Non-pigmented ciliary epithelial cell (primary cell): ENCODE data around the gene AK8.
A peak's percentile ranks its signal among the peaks of the same experiment; 100 is the strongest.

Experiments
- DNase-seq: peaks from one replicate; pipeline ENCODE4 v3.0.0-alpha.2; 2010; ENCODE audit warnings: low read depth

Gene AK8

GRCh38 chr9:132825430-132825829, 52.7 kb downstream of the AK8 start:
- DNase-seq, result no peak

- DNase-seq, result no peak
Observed at GRCh38 chr9:132824951-132825350, 53.1 kb downstream of the AK8 start.

- no peak for DNase-seq
Observed at GRCh38 chr9:132824151-132824550, 53.9 kb downstream of the AK8 start.

- DNase-seq, result no peak
Observed at GRCh38 chr9:132823370-132824145, 54.5 kb downstream of the AK8 start.

GRCh38 chr9:132820169-132820944, 57.7 kb downstream of the AK8 start:
- DNase-seq, result no peak

GRCh38 chr9:132818588-132818987, 59.5 kb downstream of the AK8 start:
- no peak for DNase-seq

- no peak for DNase-seq
Observed at GRCh38 chr9:132814937-132815336, 63.1 kb downstream of the AK8 start.

DNA sequence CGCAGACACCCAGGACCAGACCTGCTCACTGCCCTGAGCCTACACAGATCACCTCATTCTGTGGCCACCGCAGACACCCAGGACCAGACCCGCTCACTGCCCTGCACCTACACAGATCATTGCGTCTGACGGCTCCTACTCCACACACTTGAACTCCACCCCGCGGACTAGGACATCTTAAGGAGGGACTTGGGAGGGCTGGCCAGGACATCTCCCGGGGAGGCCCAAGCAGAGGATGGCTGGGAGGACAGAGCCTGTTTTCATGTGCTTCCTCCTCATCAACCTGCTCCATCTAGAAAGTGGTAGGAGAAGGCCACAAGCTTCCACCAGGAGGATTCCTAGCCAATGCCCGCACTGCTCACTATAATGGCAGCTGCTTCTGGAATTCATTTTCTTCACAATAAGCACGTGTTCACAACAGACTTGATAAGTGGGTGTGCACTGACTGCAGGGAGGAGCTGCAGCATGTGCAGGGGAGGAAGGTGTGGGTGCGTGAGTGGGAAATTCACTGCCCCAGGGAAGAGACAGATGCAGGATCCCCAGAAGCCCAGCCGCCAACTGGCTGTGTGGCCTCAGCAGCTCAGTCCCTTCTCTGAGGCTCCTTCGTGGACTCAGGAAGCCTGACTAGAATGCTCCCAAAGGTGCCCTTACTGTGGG, 64.8 kb downstream of the AK8 start:
- no peak for DNase-seq

DNA sequence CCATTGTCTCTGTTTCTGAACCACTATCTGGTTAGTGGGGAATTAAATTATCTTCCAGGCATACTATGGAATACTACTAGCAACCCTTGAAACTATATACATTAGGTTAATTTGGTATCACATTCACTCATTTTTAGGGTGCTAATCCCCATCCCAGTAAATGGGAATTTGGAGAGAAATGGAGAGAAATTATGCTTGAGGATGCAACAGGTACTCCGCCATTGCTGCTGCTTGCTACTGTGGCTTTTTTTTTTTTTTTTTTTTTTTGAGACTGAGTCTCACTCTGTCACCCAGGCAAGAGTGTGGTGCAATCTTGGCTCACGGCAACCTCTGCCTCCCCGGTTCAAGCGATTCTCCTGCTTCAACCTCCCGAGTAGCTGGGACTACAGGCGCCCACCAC, 66.1 kb downstream of the AK8 start:
- DNase-seq, result no peak

GRCh38 chr9:132810314-132810713, 67.8 kb downstream of the AK8 start:
- no peak for DNase-seq

DNA sequence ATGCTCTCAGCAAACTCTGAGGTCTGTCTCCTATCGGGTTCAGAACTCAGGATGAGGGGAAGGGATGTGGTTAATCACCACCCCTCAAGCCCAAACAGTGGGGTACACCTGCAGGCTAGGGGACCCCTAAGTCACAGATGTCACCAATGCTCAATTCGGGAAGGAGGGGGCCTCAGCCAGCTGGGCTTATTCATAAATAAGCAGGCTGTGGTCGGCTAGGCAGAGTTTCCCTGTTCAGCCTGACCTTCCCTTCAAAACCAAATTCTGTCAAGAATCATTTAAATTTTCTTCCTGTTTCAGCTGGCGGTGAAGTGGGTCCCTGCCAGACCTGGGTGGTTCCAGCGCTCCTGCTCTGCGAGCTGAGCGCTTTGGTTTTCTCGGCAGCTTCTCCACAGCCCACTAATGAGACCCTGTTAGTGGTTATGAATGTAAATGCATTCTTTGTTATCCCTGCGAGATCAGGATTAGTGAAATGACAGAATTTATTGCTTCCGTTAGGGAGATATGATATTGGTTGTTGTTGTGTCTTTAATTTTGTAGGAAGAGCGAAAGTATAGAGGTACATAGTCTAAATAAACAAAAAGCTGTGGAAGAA, 68.3 kb downstream of the AK8 start:
- no peak for DNase-seq

- DNase-seq, result no peak
Observed at GRCh38 chr9:132808645-132809044, 69.4 kb downstream of the AK8 start.

DNA sequence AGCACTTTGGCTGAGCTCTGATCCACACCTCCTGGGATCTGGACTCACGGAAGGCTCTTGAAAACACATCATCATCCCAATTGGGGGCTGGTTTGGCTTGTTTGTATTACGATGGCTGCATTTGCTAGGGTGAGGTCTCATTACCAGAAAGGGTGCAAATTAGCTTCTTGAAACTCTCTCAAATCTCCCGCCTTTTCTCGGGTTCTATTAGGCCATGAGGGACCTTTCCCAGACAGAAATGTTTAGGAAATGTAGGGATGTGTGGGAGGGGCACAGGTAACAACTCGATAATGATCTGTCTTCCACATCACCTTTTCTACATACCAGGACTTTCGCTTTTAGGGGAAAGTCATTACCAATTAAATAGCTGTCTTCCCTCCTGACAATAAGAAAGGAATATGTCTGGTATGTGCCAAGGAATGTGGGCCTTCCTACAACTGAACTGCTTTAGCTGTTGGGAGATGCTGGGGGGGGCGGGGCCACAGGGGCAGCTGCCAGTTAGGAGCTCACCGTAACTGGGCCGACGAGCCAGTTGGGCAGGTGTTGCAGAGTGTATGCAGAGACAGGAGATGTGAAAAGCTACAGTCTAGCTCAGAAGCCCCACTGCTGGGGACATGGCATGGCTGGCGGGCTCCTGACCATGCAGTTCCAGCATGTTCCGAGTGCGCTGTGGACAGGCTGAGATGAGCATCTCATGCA, 71.2 kb downstream of the AK8 start:
- DNase-seq, result no peak

DNA sequence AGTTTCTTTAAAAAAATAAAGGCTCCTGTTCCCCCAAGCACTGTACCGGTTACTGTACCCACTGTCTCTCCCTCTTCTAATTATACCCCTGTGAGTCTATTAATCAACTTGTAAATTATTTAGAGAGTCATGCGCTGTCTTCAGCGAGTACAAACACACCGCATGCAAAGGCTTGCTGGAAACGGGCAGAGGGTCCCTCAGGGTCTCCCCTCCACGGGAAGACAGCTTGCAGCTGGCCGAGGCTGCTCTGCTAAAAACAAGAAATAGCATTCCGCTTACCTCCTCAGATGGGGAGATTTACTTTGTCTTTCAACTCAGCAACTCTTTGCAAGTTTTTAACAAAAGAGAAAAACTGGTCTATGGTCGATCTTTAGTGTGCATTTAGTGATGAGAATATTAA, 71.8 kb downstream of the AK8 start:
- no peak for DNase-seq

DNA sequence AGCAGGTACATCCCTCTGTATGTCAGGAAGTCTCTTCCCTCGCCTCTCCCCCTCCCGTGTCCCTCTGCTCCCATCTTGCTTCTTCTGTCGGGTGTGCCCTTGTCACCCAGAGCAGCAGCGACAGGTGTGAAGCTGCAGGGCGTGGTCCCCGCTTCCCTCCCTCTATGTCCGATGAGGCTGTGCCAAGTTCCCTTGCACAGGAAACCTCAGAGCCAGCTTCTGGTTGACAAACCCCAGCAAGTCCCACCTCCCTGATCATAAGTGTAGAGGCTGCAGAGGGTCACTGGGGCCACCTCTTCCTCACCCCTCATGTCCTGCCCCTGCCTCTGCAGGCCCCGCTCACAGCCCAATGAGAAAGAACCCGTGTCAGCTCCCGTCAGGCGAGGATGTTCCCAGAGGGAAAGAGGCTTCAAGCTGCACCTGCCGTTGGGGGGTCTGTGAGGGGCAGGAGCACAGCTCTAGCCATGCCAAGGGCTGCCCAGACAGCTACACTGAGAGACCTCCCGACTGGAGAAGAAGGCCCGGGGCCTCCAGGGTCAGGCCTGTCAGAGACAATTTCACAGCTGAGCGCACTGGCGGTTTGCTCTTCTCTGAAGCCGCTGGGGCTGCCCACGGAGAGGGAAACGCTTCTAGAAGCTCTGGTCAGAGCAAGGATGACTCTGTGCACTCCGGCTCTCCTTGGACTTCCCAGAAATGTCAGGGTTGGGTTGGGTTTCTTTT, 73.3 kb downstream of the AK8 start:
- no peak for DNase-seq

DNA sequence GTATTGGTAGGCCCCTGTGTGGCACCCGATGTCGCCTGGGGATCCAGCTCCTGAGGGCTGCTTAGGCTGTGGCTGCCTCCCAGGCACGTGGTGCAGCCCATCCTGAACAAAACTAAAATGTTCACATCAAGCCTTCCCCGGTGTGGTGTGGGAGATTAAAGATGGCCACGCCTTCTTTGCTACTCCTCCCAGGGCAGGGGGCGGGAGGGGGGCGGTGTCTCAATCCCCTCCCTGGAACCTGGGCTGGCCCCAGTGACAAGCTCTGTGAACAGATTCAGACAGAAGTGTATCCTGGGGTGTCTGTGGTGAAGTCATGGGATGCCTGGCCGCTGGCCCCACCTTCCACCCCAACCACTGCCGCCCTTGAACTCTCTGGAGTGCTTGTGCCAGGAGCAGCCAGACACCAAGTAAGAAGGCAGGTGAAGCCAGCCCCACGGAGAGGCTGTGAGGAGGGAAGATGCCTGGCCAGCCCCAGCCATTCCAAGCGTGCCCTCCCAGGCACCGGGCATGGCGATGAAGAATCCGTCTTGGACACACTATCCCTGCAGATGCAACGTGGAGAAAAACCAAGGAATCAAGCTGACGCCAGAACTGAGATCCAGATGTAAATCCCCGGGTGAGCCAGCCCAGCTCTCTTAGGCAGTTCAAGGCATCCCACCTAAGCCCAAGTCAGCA, 75.8 kb downstream of the AK8 start:
- DNase-seq, result no peak

DNA sequence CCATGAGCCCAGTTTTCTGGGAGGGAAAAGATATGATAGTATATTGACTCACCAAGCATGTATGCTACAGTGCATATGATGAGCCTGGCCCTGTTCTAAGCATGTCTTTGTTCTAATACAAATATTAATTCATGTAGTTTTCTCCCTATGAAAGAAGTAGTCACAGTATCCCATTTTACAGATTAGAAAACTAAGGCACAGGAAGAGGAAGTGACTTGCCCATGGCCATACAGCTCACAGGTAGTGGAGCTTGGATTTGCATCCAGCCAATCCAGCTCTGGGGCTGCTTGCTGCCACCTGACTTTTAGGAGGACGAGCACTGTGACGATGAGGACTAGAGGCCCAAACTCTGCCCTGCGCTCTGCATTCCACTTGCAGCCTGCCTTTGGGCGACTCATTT, 76.4 kb downstream of the AK8 start:
- no peak for DNase-seq

GRCh38 chr9:132800038-132800648, 77.9 kb downstream of the AK8 start:
- peak; percentile 22 for DNase-seq

- no peak for DNase-seq
Observed at GRCh38 chr9:132798817-132799790, 79.0 kb downstream of the AK8 start.
